PC-9 (cell line): Measurements from ENCODE around the gene CALD1.

Experiments
- CTCF ChIP-seq: fragments of 200-600 bp; sonication (generic); conservative IDR thresholded peaks from 2 replicates; pipeline ENCODE4 v1.6.1; 2017; ENCODE audit warnings: mixed run types, antibody characterized with exemption, mild to moderate bottlenecking, moderate library complexity
- EZH2 ChIP-seq: fragments of 200-600 bp; sonication (generic); IDR thresholded peaks from 2 replicates; pipeline ENCODE4 v1.8.0; 2017; ENCODE audit warnings: antibody characterized with exemption, low read depth

- TF ChIP-seq CTCF (no peak), EZH2 (no peak)
Measured at GRCh38 chr7:134856091-134856490, 76.7 kb downstream of the CALD1 start.
